WERI-Rb-1 (cell line): ENCODE data around the gene KLHDC7B.

ENCODE experiments used
- DNase-seq: peaks from one replicate; pipeline ENCODE4 v3.0.0-alpha.2; 2020
- H3K27ac ChIP-seq: fragments of 250-450 bp; sonication (Bioruptor Pico); 2 replicates; pipeline ENCODE4 v1.5.1; 2020; ENCODE audit warnings: mild to moderate bottlenecking, moderate library complexity
- H3K27me3 ChIP-seq: fragments of 250-450 bp; sonication (Bioruptor Pico); 2 replicates; pipeline ENCODE4 v1.5.1; 2021; ENCODE audit warnings: mild to moderate bottlenecking, low read depth, moderate library complexity; ENCODE audit not compliant: insufficient read depth, severe bottlenecking
- H3K36me3 ChIP-seq: fragments of 250-450 bp; sonication (Bioruptor Pico); 2 replicates; pipeline ENCODE4 v1.5.1; 2020; ENCODE audit warnings: mild to moderate bottlenecking, moderate library complexity
- H3K4me3 ChIP-seq: 2 replicates; pipeline ENCODE4 v1.5.1; 2011; ENCODE audit warnings: low read depth, mild to moderate bottlenecking, control low read depth, low read length
- H3K9me3 ChIP-seq: fragments of 250-450 bp; sonication (Bioruptor Pico); 2 replicates; pipeline ENCODE4 v1.5.1; 2021; ENCODE audit warnings: mild to moderate bottlenecking, moderate library complexity; ENCODE audit not compliant: severe bottlenecking
- CTCF ChIP-seq: IDR thresholded peaks from 2 replicates; pipeline ENCODE4 v1.5.1; 2011; ENCODE audit warnings: low read depth, mild to moderate bottlenecking, control low read depth, inconsistent platforms, low read length

KLHDC7B gene

GRCh38 chr22:50561401-50562358 lies 16.0 kb downstream of the KLHDC7B start:
- no peaks in the 10 kb centered on the region for H3K36me3 ChIP-seq
- DNase-seq = no peak
- no peaks in the 10 kb centered on the region for H3K9me3 ChIP-seq
- no peak overlapping the region for H3K4me3 ChIP-seq
- H3K27me3 ChIP-seq = no peaks in the 10 kb centered on the region
- TF ChIP-seq CTCF = no peak
- no peak overlapping the region for H3K27ac ChIP-seq

- H3K36me3 ChIP-seq = no peaks in the 10 kb centered on the region
- no peaks in the 10 kb centered on the region for H3K27me3 ChIP-seq
- peak within 1 kb of the TSS; percentile 59 for H3K4me3 ChIP-seq
- peak; percentile 99 for DNase-seq
- peak; percentile 91 for TF ChIP-seq CTCF
- H3K27ac ChIP-seq = peak within 1 kb of the TSS; percentile 30
- H3K9me3 ChIP-seq = no peaks in the 10 kb centered on the region
Observed at GRCh38 chr22:50562523-50563412, 17.1 kb downstream of the KLHDC7B start, which contains the start of gene SYCE3. SYCE3 (minus strand) TSS chr22:50562919; CDS start chr22:50556405, 6,514 bp downstream.

- Histone ChIP-seq H3K4me3 (peak overlapping the region; percentile 59), H3K9me3 (no peaks in the 10 kb centered on the region), H3K27ac (peak overlapping the region; percentile 30), H3K36me3 (peaks cover 8% of the 10 kb centered on the region), H3K27me3 (no peaks in the 10 kb centered on the region)
- DNase-seq = no peak
- no peak for TF ChIP-seq CTCF
Observed at GRCh38 chr22:50563413-50564160, 17.9 kb downstream of the KLHDC7B start.

- H3K36me3 ChIP-seq = peaks cover 14% of the 10 kb centered on the region
- no peak overlapping the region for H3K27ac ChIP-seq
- DNase-seq = no peak
- no peak overlapping the region for H3K4me3 ChIP-seq
- H3K9me3 ChIP-seq = no peaks in the 10 kb centered on the region
- TF ChIP-seq CTCF = no peak
- no peaks in the 10 kb centered on the region for H3K27me3 ChIP-seq
Observed at GRCh38 chr22:50564289-50564688, 18.6 kb downstream of the KLHDC7B start.

- TF ChIP-seq CTCF = no peak
- Histone ChIP-seq H3K9me3 (no peaks in the 10 kb centered on the region), H3K4me3 (no peak overlapping the region), H3K27me3 (no peaks in the 10 kb centered on the region), H3K36me3 (peaks cover 28% of the 10 kb centered on the region), H3K27ac (no peak overlapping the region)
- DNase-seq = no peak
Observed at GRCh38 chr22:50567721-50568252, 22.1 kb downstream of the KLHDC7B start.
